Stimulated activated CD8-positive, alpha-beta memory T cell treated with anti-CD3 and anti-CD28 coated beads, Interleukin-12 subunit alpha, Interleukin-12 subunit beta, amount 100 ng/mL, for 4 hours (primary cell): Measurements from ENCODE around the gene DAPK3.
"Not testable (repeated sequence)": the region's sequence is repeated elsewhere in the genome, so short reads cannot be mapped to it uniquely, and the experiment has no call there.

Source experiments
- DNase-seq: peaks from one replicate; pipeline ENCODE4 v3.0.0-alpha.2; 2020; ENCODE audit warnings: low read depth

DAPK3 gene

DNA sequence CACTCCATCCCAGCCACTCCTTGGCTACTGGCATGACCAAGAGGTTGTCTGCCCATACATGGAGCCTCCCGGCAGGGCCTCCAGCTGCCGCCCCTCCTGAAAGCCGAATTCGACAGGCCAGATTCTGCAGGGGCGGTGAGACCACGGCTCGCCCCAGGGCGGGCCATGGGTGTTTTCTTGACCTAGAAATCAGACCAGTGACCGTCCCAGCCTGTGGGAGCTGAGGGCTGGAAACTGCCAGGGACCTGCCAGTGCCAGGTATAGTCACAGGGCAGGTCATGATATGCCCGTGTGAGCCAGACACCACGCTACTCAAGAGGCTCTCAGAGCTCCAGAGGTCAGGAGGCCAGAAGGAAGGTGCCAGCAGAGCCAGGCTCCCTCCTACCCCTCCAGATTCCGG lies 16.8 kb downstream of the DAPK3 start:
- no peak for DNase-seq

DNA sequence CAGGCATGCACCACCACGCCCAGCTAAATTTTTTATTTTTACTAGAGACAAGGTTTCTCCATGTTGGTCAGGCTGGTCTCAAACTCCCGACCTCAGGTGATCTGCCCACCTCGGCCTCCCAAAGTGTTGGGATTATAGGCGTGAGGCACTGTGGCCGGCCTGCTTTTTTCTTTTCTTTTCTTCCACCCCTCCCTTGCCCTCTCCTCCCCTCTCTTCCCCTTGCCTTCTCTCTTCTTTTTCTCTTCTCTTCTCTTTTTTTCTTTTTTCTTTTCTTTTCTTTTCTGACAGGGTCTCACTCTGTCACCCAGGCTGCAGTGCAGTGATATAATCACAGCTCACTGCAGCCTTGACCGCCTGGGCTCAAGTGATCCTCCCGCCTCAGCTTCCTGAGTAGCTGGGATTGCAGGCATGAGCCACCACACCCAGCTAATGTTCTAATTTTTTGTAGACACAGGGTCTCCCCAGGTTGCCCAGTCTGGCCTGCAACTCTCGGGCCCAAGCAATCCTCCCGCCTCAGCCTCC lies 18.1 kb downstream of the DAPK3 start:
- DNase-seq = not testable (repeated sequence)

GRCh38 chr19:3950871-3951861 lies 19.7 kb downstream of the DAPK3 start:
- no peak for DNase-seq

- no peak for DNase-seq
These were observed 20.7 kb downstream of the DAPK3 start for GRCh38 chr19:3949997-3950859.

- no peak for DNase-seq
These were observed 21.6 kb downstream of the DAPK3 start for GRCh38 chr19:3949294-3949693.

- DNase-seq = not testable (repeated sequence)
These were observed 23.5 kb downstream of the DAPK3 start for GRCh38 chr19:3947316-3947933.

GRCh38 chr19:3945838-3946237 lies 25.1 kb downstream of the DAPK3 start:
- no peak for DNase-seq

GRCh38 chr19:3944018-3944721 lies 26.7 kb downstream of the DAPK3 start:
- no peak for DNase-seq

DNA sequence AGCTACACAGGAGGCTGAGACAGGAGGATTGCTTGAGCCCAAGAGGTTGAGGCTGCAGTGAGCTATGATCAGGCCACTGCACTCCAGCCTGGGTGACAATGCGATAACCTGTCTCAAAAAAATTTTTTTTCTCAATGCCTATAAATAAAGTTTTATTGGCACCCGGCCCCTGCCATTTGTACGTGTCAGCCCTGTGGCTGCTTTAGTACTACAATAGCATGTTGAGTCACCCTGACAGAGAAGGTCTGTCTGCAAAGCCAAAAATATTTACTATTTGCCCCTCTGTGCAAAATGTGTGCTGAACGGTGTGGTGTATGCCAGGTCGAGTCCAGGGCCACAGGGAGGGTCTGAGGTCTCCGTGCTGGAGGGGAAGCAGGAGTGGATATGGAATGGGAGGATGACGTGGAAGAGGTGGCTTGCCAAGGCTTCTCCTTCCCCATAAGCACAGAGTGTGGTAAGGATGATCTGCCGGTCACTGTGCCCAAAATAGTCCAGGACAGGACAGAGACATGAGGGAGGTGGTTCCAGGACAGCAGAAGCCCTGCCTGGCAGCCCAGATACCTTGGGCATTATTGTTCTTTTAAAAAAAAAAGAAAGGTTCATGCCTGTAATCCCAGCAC lies 28.0 kb downstream of the DAPK3 start:
- no peak for DNase-seq

- DNase-seq = not testable (repeated sequence)
These were observed 32.5 kb downstream of the DAPK3 start for GRCh38 chr19:3938300-3938950.

GRCh38 chr19:3936506-3937442 lies 34.1 kb downstream of the DAPK3 start:
- no peak for DNase-seq

DNA sequence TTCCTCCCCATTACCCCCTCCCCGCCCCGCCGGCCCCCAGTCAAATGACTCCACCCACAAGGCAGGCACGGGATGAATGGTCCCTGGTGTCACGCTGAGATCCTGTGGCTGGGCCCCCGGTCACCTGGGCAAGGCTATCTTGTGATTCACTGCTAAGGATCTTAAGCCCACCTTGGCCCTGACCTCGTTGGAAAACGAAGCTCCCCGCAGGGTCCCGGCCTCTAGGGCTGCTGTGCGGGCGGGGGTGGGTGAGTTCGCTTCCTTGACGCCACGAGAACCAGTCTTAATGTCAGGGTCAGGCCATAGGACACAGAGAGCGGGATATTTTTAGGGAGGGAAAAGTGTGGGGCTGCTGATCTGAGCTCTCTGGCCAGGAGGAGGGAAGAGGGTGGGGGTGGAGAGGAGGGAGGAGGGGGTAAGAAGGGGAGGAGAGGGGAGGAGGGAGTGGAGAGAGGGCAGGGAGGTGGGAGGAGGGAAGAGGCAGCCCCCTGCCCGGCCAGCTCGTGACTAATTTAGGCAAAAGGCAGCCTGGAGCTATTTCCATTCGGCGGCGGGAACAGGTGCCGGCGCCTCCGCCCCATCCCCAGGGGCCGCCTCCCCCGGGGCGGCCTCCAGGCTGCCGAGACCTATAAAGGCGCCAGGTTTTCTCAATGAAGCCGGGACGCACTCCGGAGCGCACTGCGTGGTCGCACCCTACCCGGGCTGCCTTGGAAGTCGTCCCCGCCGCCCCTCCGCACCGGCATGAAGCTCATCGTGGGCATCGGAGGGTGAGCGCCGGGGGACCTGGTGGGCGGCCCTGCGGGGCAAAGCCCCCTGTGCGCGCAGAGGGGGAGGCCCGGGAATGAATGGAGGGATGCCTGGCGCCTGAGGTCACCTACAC lies 37.7 kb downstream of the DAPK3 start, which contains the start of gene NMRK2:
NMRK2 (plus strand) TSS at position 139 of the 880 bp plus-strand sequence; CDS start at position 742, 603 bp downstream.
- no peak for DNase-seq

GRCh38 chr19:3931041-3931440 lies 39.9 kb downstream of the DAPK3 start:
- DNase-seq = no peak

DNA sequence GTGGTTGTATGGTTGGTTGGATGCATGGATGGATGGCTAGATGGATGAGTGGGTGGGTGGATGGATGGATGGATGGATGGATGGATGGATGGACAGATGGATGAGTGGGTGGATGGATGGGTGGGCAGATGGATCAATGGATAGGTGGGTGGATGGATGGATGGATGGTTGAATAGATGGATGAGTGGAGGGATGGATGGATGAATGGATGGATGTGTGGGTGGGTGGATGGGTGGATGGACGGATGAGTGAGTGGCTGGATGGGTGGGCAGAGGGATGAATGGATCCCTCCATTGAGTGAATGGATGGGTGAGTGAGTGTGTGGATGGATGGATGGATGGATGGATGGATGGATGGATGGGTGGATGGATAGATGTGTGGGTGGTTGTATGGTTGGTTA lies 47.0 kb downstream of the DAPK3 start:
- DNase-seq = no peak

GRCh38 chr19:3923096-3923758 lies 47.7 kb downstream of the DAPK3 start:
- no peak for DNase-seq

- DNase-seq = no peak
These were observed 51.1 kb downstream of the DAPK3 start for GRCh38 chr19:3919793-3920192.

DNA sequence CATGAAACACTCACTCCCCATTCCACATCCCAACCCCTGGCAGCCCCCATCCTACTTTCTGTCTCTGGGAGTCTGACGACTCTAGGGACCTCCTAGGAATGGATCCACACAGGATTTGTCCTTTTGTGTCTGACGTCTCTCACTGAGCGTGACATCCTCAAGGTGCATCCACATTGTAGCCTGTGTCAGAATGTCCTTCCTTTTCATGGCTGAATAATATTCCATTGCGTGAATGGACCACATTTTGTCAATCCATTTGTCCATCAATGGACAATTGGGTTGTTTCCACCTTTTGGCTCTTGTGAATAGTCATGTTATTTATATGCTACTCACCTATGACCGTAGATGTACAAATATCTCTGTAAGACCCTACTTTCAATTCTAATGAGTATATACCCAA lies 54.9 kb downstream of the DAPK3 start:
- no peak for DNase-seq

DNA sequence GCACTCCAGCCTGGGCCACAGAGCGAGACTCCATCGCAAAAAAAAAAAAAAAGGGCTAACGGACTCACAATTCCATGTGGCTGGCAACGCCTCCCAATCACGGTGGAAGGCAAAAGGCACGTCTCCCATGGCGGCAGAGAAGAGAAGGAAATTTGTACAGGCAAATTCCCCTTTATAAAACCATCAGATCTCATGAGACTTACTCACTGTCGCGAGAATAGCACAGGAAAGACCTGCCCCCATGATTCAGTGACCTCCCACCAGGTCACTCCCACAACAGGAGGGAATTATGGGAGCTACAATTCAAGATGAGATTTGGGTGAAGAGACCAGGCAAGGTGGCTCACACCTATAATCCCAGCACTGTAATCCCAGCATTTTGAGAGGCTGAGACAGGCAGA lies 56.7 kb downstream of the DAPK3 start:
- DNase-seq = no peak
